Kidney (tissue), 14 donors: ENCODE measurements around the gene NKIRAS1. TPM values are rescaled to one million over a fixed set of nuclear protein-coding genes. Genes with fewer than 3 reads are reported as not detected.

ENCODE experiments used
- DNase-seq, 5 donors: peaks; one replicate each; pipeline ENCODE4 v3.0.0-alpha.2; 2013 to 2020
- FAIRE-seq: peaks from 2 replicates; lab custom pipeline; 2012; peaks lifted over from hg19 to GRCh38; lab: Jason Lieb, UNC
- H3K27ac ChIP-seq, 2 donors: one replicate each; pipeline ENCODE4 v1.7.0; 2013; ENCODE audit warnings: low read depth in 2 of 2, low read length in 2 of 2, inconsistent platforms in 1 of 2
- H3K27me3 ChIP-seq: one replicate; pipeline ENCODE4 v1.7.1; 2013; ENCODE audit warnings: low read length, inconsistent platforms; ENCODE audit not compliant: control insufficient read depth, insufficient read depth
- H3K36me3 ChIP-seq, 3 donors: one replicate each; pipeline versions ENCODE4 v1.7.0 to v1.7.1; 2013; ENCODE audit warnings: low read length in 3 of 3, control low read depth in 1 of 3, inconsistent platforms in 1 of 3; ENCODE audit not compliant: insufficient read depth in 3 of 3, control insufficient read depth in 2 of 3
- H3K4me1 ChIP-seq, 3 donors: one replicate each; pipeline versions ENCODE4 v1.7.0 to v1.7.1; 2013; ENCODE audit warnings: low read length in 3 of 3, inconsistent platforms in 1 of 3, low read depth in 1 of 3; ENCODE audit not compliant: control insufficient read depth in 2 of 3, insufficient read depth in 2 of 3
- H3K4me3 ChIP-seq, 3 donors: one replicate each; pipeline versions ENCODE4 v1.7.0 to v1.8.1; 2013; ENCODE audit warnings: low read length in 3 of 3, control low read depth in 1 of 3, inconsistent platforms in 1 of 3
- H3K9ac ChIP-seq, 3 donors: one replicate each; pipeline versions ENCODE4 v1.7.0 to v1.7.1; 2013; ENCODE audit warnings: low read length in 3 of 3, control low read depth in 1 of 3, inconsistent platforms in 1 of 3
- H3K9me3 ChIP-seq, 3 donors: one replicate each; pipeline versions ENCODE4 v1.7.0 to v1.7.1; 2013; ENCODE audit warnings: low read length in 3 of 3, control low read depth in 1 of 3, inconsistent platforms in 1 of 3; ENCODE audit not compliant: control insufficient read depth in 2 of 3, insufficient read depth in 1 of 3
- intact Hi-C: fragments of 100-400 bp; cut with DNase I; formaldehyde crosslinking; loops from one replicate; pipeline ENCODE4 v1.11.1; 2022
- polyA plus RNA-seq: library from polyadenylated mRNA; stranded (reverse); fragments of 350-450 nt; fragmentation: Illumina TruSeq; extraction: RNeasy Lipid Tissue Mini Kit (QIAGEN cat#74804); gene quantifications from one replicate; pipeline ENCODE4 v1.2.3, GENCODE V29; 2014; ENCODE audit warnings: low read depth, low replicate concordance; ENCODE audit not compliant: insufficient read depth
- total RNA-seq: library from RNA; stranded (reverse); fragmentation: NEBNext Ultra II Directional; extraction: Animal tissue kit (Norgen Biotek cat#: 25700); gene quantifications from one replicate; pipeline ENCODE4 v1.2.1, GENCODE V29; 2021
- TF ChIP-seq, protein P1 (sequence below): IDR thresholded peaks from 3 replicates; pipeline ENCODE4 v1.5.1; 2012; ENCODE audit warnings: mild to moderate bottlenecking, moderate library complexity, borderline replicate concordance; ENCODE audit not compliant: insufficient read depth; ENCODE audit errors: extremely low read depth
- donor health status: control.
- donor health status: control.
- donor health status: control.
- donor health status: control.
- donor health status: control.
- donor health status: DM: yes; HTN: yes; CAD: no.
- donor health status: Normal renal cell carcinoma (clear cell type).

NKIRAS1 gene
- total and polyA plus RNA-seq, 2 donors from 2014 or later = 7.1 to 17.2 TPM

DNA sequence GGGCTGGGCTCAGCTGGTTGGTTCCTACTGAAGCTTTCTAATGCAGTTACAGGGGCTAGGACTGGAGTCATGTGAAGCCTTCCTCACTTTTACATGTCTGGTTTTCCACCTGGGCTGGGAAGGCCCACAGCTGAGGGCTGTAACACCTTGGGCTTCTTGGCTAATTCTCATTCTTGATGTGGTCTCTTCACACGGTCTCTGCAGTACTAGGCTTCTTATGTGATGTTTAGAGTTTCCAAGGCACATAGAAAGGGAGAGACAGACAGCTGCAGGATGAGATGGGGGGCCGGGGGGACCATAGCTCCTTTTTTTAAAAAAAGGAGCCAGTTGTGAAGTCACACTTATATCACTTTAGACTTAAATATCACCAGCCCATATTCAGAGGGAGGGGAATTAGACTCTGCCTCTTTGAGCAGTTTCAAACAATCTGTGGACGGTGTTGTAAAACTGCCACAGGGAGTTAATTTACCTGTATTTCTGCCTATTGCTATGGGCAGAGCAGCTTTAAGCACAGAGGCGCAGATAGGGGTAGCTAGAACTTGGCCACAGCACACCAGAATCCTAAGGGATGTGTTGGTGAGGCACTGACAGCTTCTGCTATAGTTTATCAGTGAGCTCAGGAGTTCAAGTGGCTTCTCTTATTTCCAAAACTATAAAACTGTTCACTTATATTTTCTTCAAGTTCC is 46.7 kb downstream of the NKIRAS1 start:
- Histone ChIP-seq H3K9ac (no peak overlapping the region), H3K27me3 (no peaks in the 10 kb centered on the region), H3K4me1 (peaks cover 5 to 11% (median 8%) of the 10 kb centered on the region in 3 donors), H3K9me3 (no peaks in the 10 kb centered on the region), H3K4me3 (no peak overlapping the region), H3K36me3 (no peaks in the 10 kb centered on the region), H3K27ac (no peak overlapping the region)
- DNase-seq (peak in 3 of 5 donors; percentile 34 to 74 (median 57)), FAIRE-seq (no peak)
- TF ChIP-seq, protein P1, sequence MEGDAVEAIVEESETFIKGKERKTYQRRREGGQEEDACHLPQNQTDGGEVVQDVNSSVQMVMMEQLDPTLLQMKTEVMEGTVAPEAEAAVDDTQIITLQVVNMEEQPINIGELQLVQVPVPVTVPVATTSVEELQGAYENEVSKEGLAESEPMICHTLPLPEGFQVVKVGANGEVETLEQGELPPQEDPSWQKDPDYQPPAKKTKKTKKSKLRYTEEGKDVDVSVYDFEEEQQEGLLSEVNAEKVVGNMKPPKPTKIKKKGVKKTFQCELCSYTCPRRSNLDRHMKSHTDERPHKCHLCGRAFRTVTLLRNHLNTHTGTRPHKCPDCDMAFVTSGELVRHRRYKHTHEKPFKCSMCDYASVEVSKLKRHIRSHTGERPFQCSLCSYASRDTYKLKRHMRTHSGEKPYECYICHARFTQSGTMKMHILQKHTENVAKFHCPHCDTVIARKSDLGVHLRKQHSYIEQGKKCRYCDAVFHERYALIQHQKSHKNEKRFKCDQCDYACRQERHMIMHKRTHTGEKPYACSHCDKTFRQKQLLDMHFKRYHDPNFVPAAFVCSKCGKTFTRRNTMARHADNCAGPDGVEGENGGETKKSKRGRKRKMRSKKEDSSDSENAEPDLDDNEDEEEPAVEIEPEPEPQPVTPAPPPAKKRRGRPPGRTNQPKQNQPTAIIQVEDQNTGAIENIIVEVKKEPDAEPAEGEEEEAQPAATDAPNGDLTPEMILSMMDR = no peak
- intact Hi-C loops = no loop called here

DNA sequence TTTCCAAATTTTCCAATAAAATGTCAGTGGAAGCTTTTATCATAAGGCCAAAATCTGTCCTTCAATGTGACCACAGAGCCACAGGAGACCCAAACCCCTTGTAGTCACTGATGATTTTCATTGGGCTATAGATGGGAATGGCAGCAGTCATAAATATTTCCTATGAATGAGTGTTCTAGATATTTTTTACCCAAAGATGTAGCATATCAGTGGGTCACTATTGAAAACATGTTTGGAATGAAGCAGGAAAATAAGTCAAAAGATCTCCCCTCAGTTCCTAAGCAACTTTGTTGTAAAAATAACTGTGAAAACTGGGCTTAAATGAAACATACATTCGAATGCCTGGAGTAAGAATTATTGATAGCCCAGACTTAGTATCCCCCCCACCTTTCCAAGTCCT is 49.0 kb downstream of the NKIRAS1 start:
- H3K9ac ChIP-seq = no peak overlapping the region
- no peaks in the 10 kb centered on the region for H3K36me3 ChIP-seq
- H3K4me3 ChIP-seq = no peak overlapping the region
- no peaks in the 10 kb centered on the region for H3K9me3 ChIP-seq
- H3K4me1 ChIP-seq = peaks cover 5 to 16% (median 10%) of the 10 kb centered on the region in 3 donors
- FAIRE-seq (no peak), DNase-seq (no peak)
- H3K27me3 ChIP-seq = no peaks in the 10 kb centered on the region
- intact Hi-C loops = no loop called here
- no peak overlapping the region for H3K27ac ChIP-seq
- TF ChIP-seq, protein P1 = no peak

DNA sequence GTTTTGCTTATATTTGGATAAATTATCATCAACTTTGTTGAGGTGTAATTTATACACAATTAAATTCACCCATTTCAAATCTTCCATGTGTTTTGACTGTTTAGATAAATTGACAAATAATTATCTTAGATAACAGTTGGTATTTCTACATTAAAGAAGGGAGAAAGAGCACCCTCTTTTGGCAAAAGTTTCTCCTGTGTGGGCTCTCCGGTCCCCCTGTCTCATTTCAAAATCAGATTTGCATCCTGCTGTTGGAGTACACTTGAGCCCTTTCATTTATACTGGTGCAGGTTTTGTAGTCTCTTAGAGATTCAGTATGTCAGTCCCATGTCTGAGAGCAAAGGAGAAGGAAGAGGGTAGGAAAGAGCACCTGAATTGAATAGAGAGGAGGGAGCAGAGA is 49.4 kb downstream of the NKIRAS1 start:
- intact Hi-C loops = no loop called here
- TF ChIP-seq, protein P1 = no peak
- DNase-seq = no peak
- no peaks in the 10 kb centered on the region for H3K9me3 ChIP-seq
- no peak overlapping the region for H3K9ac ChIP-seq
- no peak overlapping the region for H3K4me3 ChIP-seq
- H3K36me3 ChIP-seq = no peaks in the 10 kb centered on the region
- peaks cover 5 to 16% (median 10%) of the 10 kb centered on the region in 3 donors for H3K4me1 ChIP-seq
- no peaks in the 10 kb centered on the region for H3K27me3 ChIP-seq
- no peak overlapping the region for H3K27ac ChIP-seq
- FAIRE-seq = no peak
